HL-60 (cell line): Measurements from ENCODE around the gene AFAP1L1.

Experiments
- DNase-seq, 2 experiments: peaks; one replicate each; pipeline ENCODE4 v3.0.0-alpha.2; 2010 to 2020; ENCODE audit warnings: low read depth in 1 of 2, low spot score in 1 of 2
- H3K27ac ChIP-seq: fragments of 250-450 bp; sonication (Bioruptor Pico); replicated peaks from 2 replicates; pipeline ENCODE4 v1.5.1; 2020; ENCODE audit warnings: mild to moderate bottlenecking, moderate library complexity
- H3K27me3 ChIP-seq: fragments of 250-450 bp; sonication (Bioruptor Pico); 2 replicates; pipeline ENCODE4 v1.5.1; 2021; ENCODE audit warnings: mild to moderate bottlenecking, moderate library complexity; ENCODE audit not compliant: insufficient read depth, poor library complexity, severe bottlenecking
- H3K4me3 ChIP-seq: replicated peaks from 2 replicates; pipeline ENCODE4 v1.5.1; 2011; ENCODE audit warnings: mild to moderate bottlenecking, control low read depth, low read length; ENCODE audit not compliant: insufficient read depth
- GABPA ChIP-seq: IDR thresholded peaks from 2 replicates; pipeline ENCODE4 v1.6.1; 2012; ENCODE audit warnings: low read depth
- POLR2AphosphoS5 ChIP-seq: IDR thresholded peaks from 2 replicates; pipeline ENCODE4 v1.6.1; 2012; ENCODE audit warnings: low read depth
- SPI1 ChIP-seq: IDR thresholded peaks from 2 replicates; pipeline ENCODE4 v1.6.1; 2012; ENCODE audit warnings: low read depth, mild to moderate bottlenecking, borderline replicate concordance
- TF ChIP-seq, protein P1 (sequence below): IDR thresholded peaks from 2 replicates; pipeline ENCODE4 v1.6.1; 2012; ENCODE audit warnings: low read depth; ENCODE audit not compliant: insufficient replicate concordance
- TF ChIP-seq, protein P2 (sequence below): IDR thresholded peaks from one replicate; pipeline ENCODE4 v1.5.1; 2011; ENCODE audit warnings: low read length, control low read depth, inconsistent platforms; ENCODE audit not compliant: insufficient read depth

The AFAP1L1 gene

DNA sequence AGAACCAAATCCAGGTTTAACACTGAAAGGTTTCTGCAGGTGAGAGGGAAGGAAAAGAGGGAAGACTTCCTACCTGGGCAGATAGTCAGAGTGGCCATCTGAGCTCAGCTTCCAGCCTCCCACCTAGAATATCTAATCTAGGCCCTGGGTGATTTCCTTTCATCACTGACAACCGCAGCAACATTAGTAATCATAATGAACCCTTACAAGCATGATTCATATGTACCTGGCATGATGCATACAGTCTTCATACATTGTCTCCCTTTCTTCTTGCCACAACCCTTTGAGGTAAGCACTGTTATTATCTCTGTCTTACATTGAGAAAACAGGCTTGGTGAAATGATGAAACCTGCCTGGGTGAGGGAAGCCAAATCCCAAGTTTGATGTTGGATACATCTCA lies 13.5 kb downstream of the AFAP1L1 start:
- TF ChIP-seq, protein P1, sequence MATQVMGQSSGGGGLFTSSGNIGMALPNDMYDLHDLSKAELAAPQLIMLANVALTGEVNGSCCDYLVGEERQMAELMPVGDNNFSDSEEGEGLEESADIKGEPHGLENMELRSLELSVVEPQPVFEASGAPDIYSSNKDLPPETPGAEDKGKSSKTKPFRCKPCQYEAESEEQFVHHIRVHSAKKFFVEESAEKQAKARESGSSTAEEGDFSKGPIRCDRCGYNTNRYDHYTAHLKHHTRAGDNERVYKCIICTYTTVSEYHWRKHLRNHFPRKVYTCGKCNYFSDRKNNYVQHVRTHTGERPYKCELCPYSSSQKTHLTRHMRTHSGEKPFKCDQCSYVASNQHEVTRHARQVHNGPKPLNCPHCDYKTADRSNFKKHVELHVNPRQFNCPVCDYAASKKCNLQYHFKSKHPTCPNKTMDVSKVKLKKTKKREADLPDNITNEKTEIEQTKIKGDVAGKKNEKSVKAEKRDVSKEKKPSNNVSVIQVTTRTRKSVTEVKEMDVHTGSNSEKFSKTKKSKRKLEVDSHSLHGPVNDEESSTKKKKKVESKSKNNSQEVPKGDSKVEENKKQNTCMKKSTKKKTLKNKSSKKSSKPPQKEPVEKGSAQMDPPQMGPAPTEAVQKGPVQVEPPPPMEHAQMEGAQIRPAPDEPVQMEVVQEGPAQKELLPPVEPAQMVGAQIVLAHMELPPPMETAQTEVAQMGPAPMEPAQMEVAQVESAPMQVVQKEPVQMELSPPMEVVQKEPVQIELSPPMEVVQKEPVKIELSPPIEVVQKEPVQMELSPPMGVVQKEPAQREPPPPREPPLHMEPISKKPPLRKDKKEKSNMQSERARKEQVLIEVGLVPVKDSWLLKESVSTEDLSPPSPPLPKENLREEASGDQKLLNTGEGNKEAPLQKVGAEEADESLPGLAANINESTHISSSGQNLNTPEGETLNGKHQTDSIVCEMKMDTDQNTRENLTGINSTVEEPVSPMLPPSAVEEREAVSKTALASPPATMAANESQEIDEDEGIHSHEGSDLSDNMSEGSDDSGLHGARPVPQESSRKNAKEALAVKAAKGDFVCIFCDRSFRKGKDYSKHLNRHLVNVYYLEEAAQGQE = no peak
- TF ChIP-seq GABPA = no peak
- TF ChIP-seq SPI1 = no peak
- no peak for TF ChIP-seq POLR2AphosphoS5
- no peak for DNase-seq
- H3K27me3 ChIP-seq = peaks cover 6% of the 10 kb centered on the region
- no peak overlapping the region for H3K4me3 ChIP-seq
- H3K27ac ChIP-seq = no peak overlapping the region

DNA sequence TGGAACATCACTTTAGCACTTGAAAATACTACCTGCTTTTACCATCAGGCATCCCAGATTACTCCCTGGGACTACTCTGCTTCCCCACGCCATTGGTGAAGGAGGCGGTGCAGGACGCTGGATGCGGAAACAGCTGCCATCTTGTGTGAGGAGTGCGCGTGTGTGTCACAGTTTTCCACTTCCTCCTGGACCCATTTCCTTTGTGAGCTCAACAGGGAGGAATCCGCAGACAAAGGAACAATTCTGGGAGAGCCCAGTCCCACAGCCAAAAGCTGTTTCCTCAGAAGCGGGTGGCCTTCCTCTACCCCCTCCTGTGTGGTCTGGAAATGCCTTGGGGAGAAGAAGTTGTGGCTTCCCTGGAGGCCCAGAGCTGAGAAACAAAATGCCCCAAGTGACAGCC lies 16.8 kb downstream of the AFAP1L1 start:
- TF ChIP-seq POLR2AphosphoS5 (no peak), GABPA (no peak)
- TF ChIP-seq, protein P1 = no peak
- TF ChIP-seq, protein P2, sequence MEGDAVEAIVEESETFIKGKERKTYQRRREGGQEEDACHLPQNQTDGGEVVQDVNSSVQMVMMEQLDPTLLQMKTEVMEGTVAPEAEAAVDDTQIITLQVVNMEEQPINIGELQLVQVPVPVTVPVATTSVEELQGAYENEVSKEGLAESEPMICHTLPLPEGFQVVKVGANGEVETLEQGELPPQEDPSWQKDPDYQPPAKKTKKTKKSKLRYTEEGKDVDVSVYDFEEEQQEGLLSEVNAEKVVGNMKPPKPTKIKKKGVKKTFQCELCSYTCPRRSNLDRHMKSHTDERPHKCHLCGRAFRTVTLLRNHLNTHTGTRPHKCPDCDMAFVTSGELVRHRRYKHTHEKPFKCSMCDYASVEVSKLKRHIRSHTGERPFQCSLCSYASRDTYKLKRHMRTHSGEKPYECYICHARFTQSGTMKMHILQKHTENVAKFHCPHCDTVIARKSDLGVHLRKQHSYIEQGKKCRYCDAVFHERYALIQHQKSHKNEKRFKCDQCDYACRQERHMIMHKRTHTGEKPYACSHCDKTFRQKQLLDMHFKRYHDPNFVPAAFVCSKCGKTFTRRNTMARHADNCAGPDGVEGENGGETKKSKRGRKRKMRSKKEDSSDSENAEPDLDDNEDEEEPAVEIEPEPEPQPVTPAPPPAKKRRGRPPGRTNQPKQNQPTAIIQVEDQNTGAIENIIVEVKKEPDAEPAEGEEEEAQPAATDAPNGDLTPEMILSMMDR = no peak
- H3K27ac ChIP-seq = no peak overlapping the region
- DNase-seq = no peak
- no peaks in the 10 kb centered on the region for H3K27me3 ChIP-seq
- H3K4me3 ChIP-seq = no peak overlapping the region

DNA sequence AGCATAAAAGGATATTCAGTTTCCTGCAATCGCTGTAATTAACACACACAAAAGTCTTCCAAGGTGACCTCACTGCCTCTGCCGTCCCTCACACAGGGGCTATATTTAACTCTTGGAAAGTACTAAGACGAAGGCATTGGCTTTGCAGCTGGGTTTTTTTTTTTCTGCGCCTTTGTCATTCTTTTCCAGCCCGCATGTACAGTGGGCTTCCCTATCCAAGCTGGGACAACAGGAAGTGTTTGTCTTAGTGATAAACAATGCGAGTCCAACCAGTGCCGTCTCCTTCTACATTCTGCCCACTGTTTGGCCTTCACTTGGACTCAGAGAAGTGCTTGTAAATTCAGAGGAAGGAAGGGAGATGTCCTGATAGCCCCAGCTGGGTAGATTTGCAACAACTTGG lies 17.6 kb downstream of the AFAP1L1 start:
- Histone ChIP-seq H3K27ac (no peak overlapping the region), H3K27me3 (no peaks in the 10 kb centered on the region), H3K4me3 (no peak overlapping the region)
- no peak for DNase-seq
- TF ChIP-seq, protein P1 = no peak
- TF ChIP-seq SPI1 = no peak
- no peak for TF ChIP-seq POLR2AphosphoS5
- TF ChIP-seq GABPA = no peak
- TF ChIP-seq, protein P2 = no peak
